CD4-positive, alpha-beta T cell treated with Interleukin-4 for 4 hours (primary cell): ENCODE results near the gene C14orf180.

ENCODE experiments used
- DNase-seq: peaks from one replicate; pipeline ENCODE4 v3.0.0-alpha.2; 2020

Gene C14orf180

GRCh38 chr14:104561632-104562495 is 17.7 kb upstream of the C14orf180 start:
- no peak for DNase-seq

DNA sequence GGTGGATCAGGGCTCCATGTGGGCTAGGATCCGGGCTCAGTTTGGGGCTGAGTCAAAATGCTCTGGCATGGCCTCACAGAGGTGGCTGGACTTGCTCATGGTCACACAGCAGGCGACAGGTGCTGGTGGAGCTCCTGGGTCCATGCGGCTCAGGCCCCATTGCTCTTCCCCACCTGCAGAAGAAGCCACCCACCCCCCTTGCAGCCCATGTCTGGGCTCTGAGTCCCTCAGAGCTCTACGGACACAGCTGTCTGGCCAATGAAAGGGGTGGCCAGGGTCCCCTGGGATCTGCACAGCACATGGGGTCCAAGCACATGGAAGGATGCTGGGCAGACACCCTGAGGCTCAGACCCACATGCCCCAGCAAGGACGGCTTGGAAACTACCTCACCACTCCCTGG is 17.0 kb upstream of the C14orf180 start:
- no peak for DNase-seq

- no peak for DNase-seq
Measured at GRCh38 chr14:104563191-104563741, 16.3 kb upstream of the C14orf180 start.

DNA sequence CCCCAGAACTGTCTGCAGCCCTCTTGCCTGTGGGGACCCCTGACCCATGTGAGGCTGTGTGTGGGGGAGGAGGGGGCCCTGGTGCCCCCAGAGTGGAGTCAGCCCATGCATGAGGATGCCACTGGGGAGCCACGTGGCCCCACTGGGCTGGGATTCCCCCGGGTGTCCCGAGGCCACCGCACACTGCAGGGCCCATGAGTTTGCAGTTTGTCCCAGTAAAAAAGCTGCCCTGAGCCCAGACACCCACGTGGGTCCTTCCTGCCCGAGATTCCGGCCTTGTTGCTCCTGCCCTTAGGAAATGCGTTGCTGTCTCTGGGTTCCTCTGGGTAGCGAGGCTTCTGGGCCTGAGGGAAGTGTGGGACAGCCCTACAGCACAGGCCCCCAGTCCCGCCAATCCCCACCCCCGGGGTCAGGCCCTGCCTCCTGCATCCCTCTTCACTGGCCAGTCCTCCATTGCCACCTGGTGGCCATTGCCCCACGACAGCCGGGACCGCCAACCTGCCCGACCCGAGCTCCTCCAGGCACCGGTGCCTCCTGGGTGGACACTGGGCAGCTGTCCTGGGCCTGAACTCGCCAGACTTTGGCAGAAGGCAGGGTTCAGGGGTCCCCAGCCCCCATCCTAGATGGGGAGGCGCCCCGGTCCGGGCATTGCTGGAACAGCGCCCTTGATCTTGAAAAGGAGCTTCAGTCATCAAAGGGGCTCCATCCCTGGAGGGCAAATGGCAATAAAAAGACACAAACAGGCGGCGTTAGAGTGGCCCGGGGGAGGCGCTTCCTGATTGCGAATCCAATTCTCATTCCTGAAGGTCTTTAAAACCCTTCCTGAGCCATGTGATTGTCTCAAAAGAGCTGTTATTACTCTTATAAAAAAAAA is 15.6 kb upstream of the C14orf180 start:
- DNase-seq = peak; percentile 36

- DNase-seq = no peak
Measured at GRCh38 chr14:104564744-104565679, 14.6 kb upstream of the C14orf180 start.

DNA sequence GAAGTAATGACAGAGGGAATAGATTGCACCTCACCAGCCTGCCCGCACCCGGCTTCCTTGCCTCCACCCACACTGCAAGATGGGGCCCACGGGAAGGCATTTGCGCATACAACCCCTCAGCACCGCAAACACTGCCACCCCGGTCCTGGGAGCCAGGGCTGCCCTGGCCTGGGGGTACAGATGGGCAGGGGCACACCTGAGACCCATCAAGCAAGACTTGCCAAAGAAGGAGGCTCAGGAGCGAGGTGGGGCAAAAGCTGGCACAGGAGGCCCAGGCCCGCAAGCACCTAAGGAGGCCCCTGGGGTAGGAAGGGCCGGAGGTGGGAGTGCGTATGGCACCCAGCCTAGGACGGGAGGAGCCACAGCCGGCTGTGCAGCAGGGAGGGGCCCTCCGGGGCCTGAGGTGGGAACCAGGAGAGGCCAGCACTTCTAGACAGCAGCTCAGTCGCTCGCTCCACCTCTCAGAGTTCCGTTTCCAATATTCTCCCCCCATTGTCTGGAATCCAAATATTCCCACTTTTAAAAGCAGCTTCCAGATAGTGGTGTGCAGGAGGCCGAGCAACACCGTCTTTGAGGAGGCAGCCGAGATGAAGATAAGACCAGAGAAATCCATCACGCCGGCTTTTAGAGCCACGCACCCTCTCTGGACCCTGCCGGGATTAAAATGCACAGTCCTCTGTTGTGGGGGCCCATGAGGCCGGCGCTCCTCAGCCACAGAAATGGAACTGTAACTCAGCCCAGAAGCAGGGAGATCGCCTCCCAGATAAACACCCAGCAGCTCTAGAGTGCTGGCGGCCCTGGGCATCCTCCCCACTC is 12.2 kb upstream of the C14orf180 start:
- no peak for DNase-seq

DNA sequence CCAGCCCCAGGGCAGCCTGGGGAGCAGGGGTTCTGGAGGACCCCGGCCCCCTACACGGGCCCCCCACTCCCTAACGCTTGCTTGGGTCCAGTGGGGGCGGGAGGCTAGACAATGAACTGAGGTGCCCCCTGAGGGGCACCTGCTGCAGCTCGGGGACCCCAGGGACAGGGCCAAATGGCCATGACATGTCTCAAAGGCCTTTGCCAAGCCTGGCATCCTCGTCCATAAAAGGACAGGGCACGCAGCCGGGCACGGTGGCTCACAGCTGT is 11.7 kb upstream of the C14orf180 start:
- no peak for DNase-seq

- no peak for DNase-seq
Measured at GRCh38 chr14:104568620-104569019, 10.9 kb upstream of the C14orf180 start.

DNA sequence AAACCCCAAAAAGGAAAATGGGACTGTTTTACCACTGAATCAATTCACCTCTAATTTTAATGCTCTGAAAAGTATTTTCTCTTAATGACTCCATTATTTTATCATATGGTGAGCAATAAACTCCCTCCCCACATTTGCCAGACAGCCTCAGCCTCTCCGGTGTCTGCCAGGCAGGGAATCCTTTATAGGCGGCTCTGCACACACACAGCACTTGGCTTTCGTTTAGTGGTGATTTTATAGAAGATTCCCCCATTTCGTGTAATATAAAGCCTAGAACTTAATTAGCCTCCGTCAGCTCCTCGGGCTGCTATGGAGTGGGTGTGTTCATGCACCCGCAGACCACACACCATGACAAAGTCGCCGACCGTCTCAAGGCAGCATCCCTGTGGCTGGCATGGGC is 10.1 kb upstream of the C14orf180 start:
- DNase-seq = no peak

DNA sequence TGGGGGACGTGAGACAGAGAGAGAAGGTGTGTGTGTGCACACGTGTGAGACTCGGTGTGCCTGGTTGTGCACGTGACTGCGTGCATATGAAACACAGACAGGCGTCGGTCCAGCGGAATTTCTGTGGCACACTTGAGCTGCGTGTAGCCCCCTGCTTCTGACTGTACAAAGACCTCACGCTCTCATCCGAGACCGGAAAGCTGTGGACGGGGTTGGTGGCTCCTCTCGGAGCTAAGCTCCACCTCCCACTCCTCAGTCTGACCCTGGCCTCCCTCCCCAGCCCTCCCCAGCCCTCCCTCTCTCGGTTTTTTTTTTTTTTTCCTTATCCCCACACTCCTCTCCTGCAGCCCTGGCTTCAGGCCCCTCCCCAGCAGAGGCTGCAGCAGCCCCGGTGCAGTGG is 8.3 kb upstream of the C14orf180 start:
- DNase-seq = no peak

GRCh38 chr14:104572024-104572626 is 7.4 kb upstream of the C14orf180 start:
- no peak for DNase-seq

DNA sequence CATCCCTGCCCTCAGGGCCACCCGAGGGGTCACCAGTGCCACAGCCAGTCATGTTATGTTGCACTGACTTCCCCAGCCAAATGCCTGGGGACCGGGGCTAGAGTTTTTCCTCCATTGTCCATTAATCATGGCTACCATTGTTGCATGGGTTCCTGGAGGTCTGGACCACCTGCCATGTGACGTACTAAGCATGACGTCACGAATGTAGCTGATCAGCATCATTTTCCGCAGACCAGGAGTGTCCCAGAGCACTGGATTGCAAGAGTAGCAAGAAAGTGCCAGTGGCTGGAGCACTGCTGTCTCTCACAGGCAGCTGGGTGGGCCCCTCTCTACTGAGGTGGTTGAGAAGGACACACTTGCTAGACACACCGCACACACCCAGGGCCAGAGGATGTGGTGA is 6.9 kb upstream of the C14orf180 start:
- DNase-seq = no peak

GRCh38 chr14:104573930-104574329 is 5.6 kb upstream of the C14orf180 start:
- no peak for DNase-seq

GRCh38 chr14:104574536-104574935 is 5.0 kb upstream of the C14orf180 start:
- no peak for DNase-seq

- DNase-seq = no peak
Measured at GRCh38 chr14:104574978-104575583, 4.5 kb upstream of the C14orf180 start.

GRCh38 chr14:104576232-104576969 is 3.2 kb upstream of the C14orf180 start:
- DNase-seq = no peak

- DNase-seq = no peak
Measured at GRCh38 chr14:104576970-104577332, 2.6 kb upstream of the C14orf180 start.

- DNase-seq = no peak
Measured at GRCh38 chr14:104577426-104577825, 2.1 kb upstream of the C14orf180 start.

- no peak for DNase-seq
Measured at GRCh38 chr14:104577847-104578301, 1.7 kb upstream of the C14orf180 start.

GRCh38 chr14:104578321-104578720 is 1.2 kb upstream of the C14orf180 start:
- no peak for DNase-seq
